ENCODE measurements around the gene ARHGEF10L.
A peak's percentile ranks its signal among the peaks of the same experiment; 100 is the strongest.

The ARHGEF10L gene

GRCh38 chr1:17675744-17676143 lies 136.2 kb downstream of the ARHGEF10L start:
- Histone ChIP-seq H3K4me1 (ENCODE audit: insufficient read depth, low read length) (no peaks in the 10 kb centered on the region), H3K9me3 (ENCODE audit: insufficient read depth, low read length, severe bottlenecking) (no peaks in the 10 kb centered on the region), H3K9ac (ENCODE audit: low read depth, low read length) (no peak overlapping the region), H3K27me3 (ENCODE audit: insufficient read depth, low read length, poor library complexity) (no peaks in the 10 kb centered on the region), H4K20me1 (ENCODE audit: insufficient read depth, low read length) (peaks cover 19% of the 10 kb centered on the region), H2AFZ (ENCODE audit: low read depth, low read length) (no peak overlapping the region), H3K4me2 (ENCODE audit: insufficient read depth, low read length) (no peak overlapping the region), H3K27ac (ENCODE audit: low read length) (no peak overlapping the region), H3K36me3 (ENCODE audit: insufficient read depth, low read length) (no peaks in the 10 kb centered on the region), H3K4me3 (ENCODE audit: low read depth in 1 of 2, low read length in 2 of 2) (no peak overlapping the region), H3K79me2 (ENCODE audit: insufficient read depth, low read length) (no peaks in the 10 kb centered on the region)
- ATAC-seq (ENCODE audit: insufficient read depth, low read depth) (no peak), DNase-seq (no peak)
- TF ChIP-seq CTCF (IDR thresholded peaks at IDR 0.05; ENCODE audit: borderline replicate concordance, extremely low read depth, low read length, poor library complexity, severe bottlenecking) = no peak
- no peak for TF ChIP-seq EZH2 (IDR thresholded peaks at IDR 0.05; ENCODE audit: borderline replicate concordance, low read depth, low read length, severe bottlenecking)

DNA sequence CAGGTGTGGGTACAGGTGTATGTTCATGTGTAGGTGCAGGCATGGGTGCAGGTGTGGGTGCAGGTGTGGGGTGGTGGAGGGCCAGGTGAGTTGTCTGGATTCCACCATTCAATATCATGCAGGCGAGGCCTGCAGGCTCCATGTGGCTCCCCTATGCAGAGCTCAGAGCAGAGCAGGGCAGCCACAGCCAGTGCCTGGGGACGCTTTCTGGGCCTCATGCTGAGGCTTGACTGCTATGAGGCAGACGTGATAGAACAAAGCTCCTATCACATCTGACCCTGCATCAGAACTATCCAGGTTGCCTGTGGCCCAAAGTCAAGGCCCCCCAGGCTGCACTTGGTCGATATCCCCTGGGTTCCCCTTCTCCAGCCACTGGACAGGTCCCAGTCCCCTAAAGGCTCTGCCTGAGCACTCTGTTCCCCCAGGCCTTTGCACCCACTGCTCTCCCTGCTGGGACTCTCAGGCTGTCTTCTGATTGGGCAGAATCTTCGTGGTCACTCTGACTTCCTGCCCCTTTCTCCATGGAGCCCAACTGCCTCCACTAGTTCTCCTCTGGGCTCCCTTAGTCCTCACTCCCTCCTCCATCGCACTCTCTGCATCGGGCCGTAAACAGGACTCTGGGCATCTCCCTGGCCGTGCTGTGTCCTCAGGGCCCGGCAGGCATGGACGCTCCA lies 137.0 kb downstream of the ARHGEF10L start:
- Histone ChIP-seq H3K4me1 (ENCODE audit: insufficient read depth, low read length) (no peaks in the 10 kb centered on the region), H3K79me2 (ENCODE audit: insufficient read depth, low read length) (no peaks in the 10 kb centered on the region), H3K36me3 (ENCODE audit: insufficient read depth, low read length) (no peaks in the 10 kb centered on the region), H3K4me3 (ENCODE audit: low read depth in 1 of 2, low read length in 2 of 2) (no peak overlapping the region), H3K9me3 (ENCODE audit: insufficient read depth, low read length, severe bottlenecking) (no peaks in the 10 kb centered on the region), H3K4me2 (ENCODE audit: insufficient read depth, low read length) (no peak overlapping the region), H4K20me1 (ENCODE audit: insufficient read depth, low read length) (peaks cover 19% of the 10 kb centered on the region), H3K27me3 (ENCODE audit: insufficient read depth, low read length, poor library complexity) (no peaks in the 10 kb centered on the region), H2AFZ (ENCODE audit: low read depth, low read length) (no peak overlapping the region), H3K27ac (ENCODE audit: low read length) (no peak overlapping the region), H3K9ac (ENCODE audit: low read depth, low read length) (no peak overlapping the region)
- TF ChIP-seq CTCF (IDR thresholded peaks at IDR 0.05; ENCODE audit: borderline replicate concordance, extremely low read depth, low read length, poor library complexity, severe bottlenecking) (no peak), EZH2 (IDR thresholded peaks at IDR 0.05; ENCODE audit: borderline replicate concordance, low read depth, low read length, severe bottlenecking) (no peak)
- peak; percentile 52; the same call in 2 of the 3 replicates for ATAC-seq (ENCODE audit: insufficient read depth, low read depth)
- no peak for DNase-seq

DNA sequence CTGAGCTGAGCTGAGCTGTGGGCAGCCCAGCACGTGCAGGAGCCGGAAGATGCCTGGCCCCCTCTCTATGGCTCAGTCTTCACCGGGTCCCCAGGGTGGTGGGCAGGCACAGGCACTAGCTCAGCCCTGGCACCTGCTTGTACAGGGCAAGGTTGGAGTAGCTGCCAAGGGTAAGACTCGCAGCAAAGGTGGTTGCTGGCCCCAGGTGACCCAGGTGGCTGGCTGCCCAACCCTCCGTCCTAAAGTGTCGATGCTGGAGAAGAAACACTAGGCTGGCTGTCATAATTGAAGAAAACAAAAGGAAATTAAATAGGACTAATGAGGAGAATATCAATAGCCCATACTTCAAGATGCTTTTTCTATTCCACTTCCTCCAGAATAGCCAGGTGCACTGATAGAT lies 138.5 kb downstream of the ARHGEF10L start:
- H3K9ac ChIP-seq (ENCODE audit: low read depth, low read length) = no peak overlapping the region
- H3K27ac ChIP-seq (ENCODE audit: low read length) = no peak overlapping the region
- ATAC-seq (ENCODE audit: insufficient read depth, low read depth) = no peak
- peaks cover 19% of the 10 kb centered on the region for H4K20me1 ChIP-seq (ENCODE audit: insufficient read depth, low read length)
- H3K4me2 ChIP-seq (ENCODE audit: insufficient read depth, low read length) = no peak overlapping the region
- H2AFZ ChIP-seq (ENCODE audit: low read depth, low read length) = no peak overlapping the region
- H3K4me1 ChIP-seq (ENCODE audit: insufficient read depth, low read length) = no peaks in the 10 kb centered on the region
- H3K27me3 ChIP-seq (ENCODE audit: insufficient read depth, low read length, poor library complexity) = no peaks in the 10 kb centered on the region
- H3K9me3 ChIP-seq (ENCODE audit: insufficient read depth, low read length, severe bottlenecking) = no peaks in the 10 kb centered on the region
- no peaks in the 10 kb centered on the region for H3K36me3 ChIP-seq (ENCODE audit: insufficient read depth, low read length)
- DNase-seq = no peak
- H3K4me3 ChIP-seq (ENCODE audit: low read depth in 1 of 2, low read length in 2 of 2) = no peak overlapping the region
- H3K79me2 ChIP-seq (ENCODE audit: insufficient read depth, low read length) = no peaks in the 10 kb centered on the region
- no peak for TF ChIP-seq CTCF (IDR thresholded peaks at IDR 0.05; ENCODE audit: borderline replicate concordance, extremely low read depth, low read length, poor library complexity, severe bottlenecking)
- no peak for TF ChIP-seq EZH2 (IDR thresholded peaks at IDR 0.05; ENCODE audit: borderline replicate concordance, low read depth, low read length, severe bottlenecking)
